GM18526 (cell line): ENCODE measurements around the gene ACMSD.

Experiments used
- POLR2A ChIP-seq: IDR thresholded peaks from 3 replicates; pipeline ENCODE4 v1.6.1; 2011; ENCODE audit not compliant: insufficient read length; ENCODE audit errors: extremely low read depth

ACMSD gene

GRCh38 chr2:134845028-134845427 lies 6.6 kb downstream of the ACMSD start:
- no peak for TF ChIP-seq POLR2A

- no peak for TF ChIP-seq POLR2A
Observed at GRCh38 chr2:134845719-134846118, 7.3 kb downstream of the ACMSD start.

GRCh38 chr2:134846213-134846612 lies 7.8 kb downstream of the ACMSD start:
- no peak for TF ChIP-seq POLR2A

GRCh38 chr2:134852518-134852917 lies 14.1 kb downstream of the ACMSD start:
- no peak for TF ChIP-seq POLR2A

- no peak for TF ChIP-seq POLR2A
Observed at GRCh38 chr2:134855709-134856108, 17.3 kb downstream of the ACMSD start.

- TF ChIP-seq POLR2A = no peak
Observed at GRCh38 chr2:134858245-134858644, 19.8 kb downstream of the ACMSD start.

GRCh38 chr2:134861173-134861572 lies 22.8 kb downstream of the ACMSD start:
- no peak for TF ChIP-seq POLR2A

GRCh38 chr2:134862069-134862468 lies 23.7 kb downstream of the ACMSD start:
- TF ChIP-seq POLR2A = no peak

- no peak for TF ChIP-seq POLR2A
Observed at GRCh38 chr2:134862674-134863073, 24.3 kb downstream of the ACMSD start.

GRCh38 chr2:134863446-134863845 lies 25.0 kb downstream of the ACMSD start:
- no peak for TF ChIP-seq POLR2A

- TF ChIP-seq POLR2A = no peak
Observed at GRCh38 chr2:134865067-134865787, 26.8 kb downstream of the ACMSD start.

- TF ChIP-seq POLR2A = no peak
Observed at GRCh38 chr2:134866498-134867099, 28.2 kb downstream of the ACMSD start.

- no peak for TF ChIP-seq POLR2A
Observed at GRCh38 chr2:134869946-134870736, 31.7 kb downstream of the ACMSD start.

GRCh38 chr2:134873152-134873551 lies 34.7 kb downstream of the ACMSD start:
- TF ChIP-seq POLR2A = no peak

- no peak for TF ChIP-seq POLR2A
Observed at GRCh38 chr2:134875309-134875708, 36.9 kb downstream of the ACMSD start.

GRCh38 chr2:134882773-134883172 lies 44.4 kb downstream of the ACMSD start:
- no peak for TF ChIP-seq POLR2A
